Lower leg skin (tissue), 3 donors: ENCODE measurements around the gene CDK16.

Experiments
- POLR2A ChIP-seq, 2 donors: fragments of 450-650 bp; IDR thresholded peaks; one replicate each; pipeline ENCODE4 v1.6.1; 2016 to 2017; ENCODE audit warnings: antibody characterized with exemption in 2 of 2, mild to moderate bottlenecking in 1 of 2, moderate library complexity in 1 of 2
- TF ChIP-seq, protein P1 (sequence below), 3 donors: fragments of 450-650 bp; IDR thresholded peaks; one replicate each; pipeline ENCODE4 v1.5.1; 2016; ENCODE audit warnings: antibody characterized with exemption in 3 of 3, mild to moderate bottlenecking in 3 of 3, moderate library complexity in 2 of 3

GRCh38 chrX:47247999-47248320 is 29.5 kb downstream of the CDK16 start:
- TF ChIP-seq, protein P1, sequence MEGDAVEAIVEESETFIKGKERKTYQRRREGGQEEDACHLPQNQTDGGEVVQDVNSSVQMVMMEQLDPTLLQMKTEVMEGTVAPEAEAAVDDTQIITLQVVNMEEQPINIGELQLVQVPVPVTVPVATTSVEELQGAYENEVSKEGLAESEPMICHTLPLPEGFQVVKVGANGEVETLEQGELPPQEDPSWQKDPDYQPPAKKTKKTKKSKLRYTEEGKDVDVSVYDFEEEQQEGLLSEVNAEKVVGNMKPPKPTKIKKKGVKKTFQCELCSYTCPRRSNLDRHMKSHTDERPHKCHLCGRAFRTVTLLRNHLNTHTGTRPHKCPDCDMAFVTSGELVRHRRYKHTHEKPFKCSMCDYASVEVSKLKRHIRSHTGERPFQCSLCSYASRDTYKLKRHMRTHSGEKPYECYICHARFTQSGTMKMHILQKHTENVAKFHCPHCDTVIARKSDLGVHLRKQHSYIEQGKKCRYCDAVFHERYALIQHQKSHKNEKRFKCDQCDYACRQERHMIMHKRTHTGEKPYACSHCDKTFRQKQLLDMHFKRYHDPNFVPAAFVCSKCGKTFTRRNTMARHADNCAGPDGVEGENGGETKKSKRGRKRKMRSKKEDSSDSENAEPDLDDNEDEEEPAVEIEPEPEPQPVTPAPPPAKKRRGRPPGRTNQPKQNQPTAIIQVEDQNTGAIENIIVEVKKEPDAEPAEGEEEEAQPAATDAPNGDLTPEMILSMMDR (IDR thresholded peaks at IDR 0.05), result no peak
- TF ChIP-seq POLR2A (IDR thresholded peaks at IDR 0.05), result no peak
